Ramos (cell line): ENCODE data around the gene UBAC1.

Source experiments
- in situ Hi-C: fragments of 300-500 bp; cut with MboI; formaldehyde crosslinking; loops from one replicate; pipeline ENCODE4 v1.14.3; 2022; ENCODE audit warnings: low sequenced_read_pairs; ENCODE audit not compliant: unreplicated experiment

The UBAC1 gene

GRCh38 chr9:135994501-135995192 is 33.5 kb upstream of the UBAC1 start:
- in situ Hi-C loops: no loop called here

DNA sequence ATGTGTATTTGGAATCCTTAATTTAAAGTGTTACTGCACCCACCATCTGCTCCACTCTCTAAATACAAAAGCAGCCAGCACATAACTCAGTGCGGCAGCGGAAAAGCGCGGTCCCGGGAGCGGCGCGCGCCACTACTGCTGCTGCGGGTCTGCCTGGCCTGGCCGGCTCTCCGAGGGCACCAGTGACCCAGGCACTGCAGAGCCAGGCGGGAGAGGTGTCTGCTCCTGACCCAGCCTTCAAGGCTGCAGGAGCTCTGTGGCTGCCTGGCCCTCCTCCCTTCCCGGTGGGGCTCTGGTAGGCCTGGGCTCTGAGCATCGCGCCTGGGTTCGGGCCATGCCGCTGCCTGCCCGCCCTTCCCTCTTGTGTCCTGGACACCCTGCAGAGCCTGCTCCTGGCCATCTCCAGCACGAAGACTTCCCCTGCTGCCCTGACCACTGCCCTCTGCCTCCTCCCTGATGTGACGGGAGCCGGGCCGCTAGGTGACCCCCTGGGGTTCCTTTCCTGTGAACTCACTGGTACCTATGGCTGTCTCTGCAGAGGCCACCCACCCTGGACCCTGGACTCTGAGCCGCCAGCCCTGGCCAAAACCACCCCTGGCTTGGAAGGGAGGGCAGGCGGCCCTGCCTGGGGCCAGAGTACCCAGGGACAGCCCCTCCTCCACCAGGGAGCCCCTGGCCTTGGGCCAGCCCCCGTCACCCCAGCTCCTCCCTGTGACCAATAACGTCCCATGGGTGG is 32.8 kb upstream of the UBAC1 start:
- in situ Hi-C loops: no loop called here

DNA sequence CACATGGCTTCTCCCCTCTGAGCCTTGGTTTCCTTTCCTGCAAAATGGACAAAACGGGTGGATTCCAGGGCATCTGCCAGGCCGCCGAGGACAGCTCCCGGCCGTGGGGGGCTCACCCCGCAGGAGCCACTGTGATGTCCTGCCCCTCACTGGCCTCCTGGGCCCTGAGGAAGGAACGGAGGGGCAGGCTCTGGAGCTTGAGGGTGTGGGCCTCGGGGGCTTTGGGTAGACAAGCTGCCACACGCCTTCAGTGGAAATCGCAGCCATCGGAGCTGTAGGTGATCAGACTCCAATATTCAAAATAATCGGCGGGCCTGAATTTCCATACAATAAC is 32.2 kb upstream of the UBAC1 start:
- in situ Hi-C loops: no loop called here

- in situ Hi-C loops: no loop called here
Measured at GRCh38 chr9:135992486-135993408, 31.6 kb upstream of the UBAC1 start.

- in situ Hi-C loops: no loop called here
Measured at GRCh38 chr9:135991771-135992170, 30.6 kb upstream of the UBAC1 start.

DNA sequence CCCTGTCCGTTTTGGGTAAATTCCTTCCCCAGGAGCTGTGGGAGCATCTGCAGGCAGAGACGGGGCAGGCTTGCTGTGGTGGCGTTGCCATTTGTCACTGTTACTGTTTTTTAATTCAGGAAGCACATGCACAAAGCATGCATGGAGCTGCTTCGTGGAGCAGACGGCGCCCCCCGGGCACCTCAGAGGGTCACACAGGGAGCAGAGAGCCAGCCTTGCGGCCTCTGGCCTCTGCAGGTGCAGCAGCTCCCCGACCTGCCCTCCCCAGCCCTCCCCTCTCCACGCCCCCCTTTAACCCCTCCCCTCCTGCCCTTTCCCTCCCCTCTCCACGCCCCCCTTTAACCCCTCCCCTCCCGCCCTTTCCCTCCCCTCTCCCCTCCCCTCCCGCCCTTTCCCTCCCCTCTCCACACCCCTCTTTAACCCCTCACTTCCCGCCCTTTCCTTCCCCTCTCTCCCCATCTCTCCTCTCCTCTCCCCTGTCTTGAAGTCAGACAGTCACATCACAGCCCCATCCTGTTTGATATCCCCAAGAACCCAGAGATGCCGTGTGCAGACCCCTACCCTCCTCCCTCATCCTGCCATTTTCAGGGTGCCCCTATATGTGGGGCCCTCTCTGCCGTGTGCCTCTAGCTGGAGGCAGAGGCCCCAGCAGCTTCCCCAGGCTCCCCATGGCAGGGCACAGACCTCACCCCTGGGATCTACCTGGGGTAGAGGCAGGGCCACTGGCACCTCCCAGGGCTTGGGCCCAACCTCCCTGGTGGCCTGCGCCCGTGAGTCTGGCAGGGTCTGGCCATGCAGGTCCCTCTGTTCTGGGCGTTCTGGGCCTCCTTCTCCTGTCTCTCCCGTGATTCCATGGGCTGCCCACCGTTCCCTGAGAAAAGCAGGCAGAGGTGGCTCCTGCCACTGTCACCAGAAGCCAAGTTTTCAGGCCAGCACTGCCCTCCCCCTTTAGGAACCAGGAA is 29.6 kb upstream of the UBAC1 start:
- in situ Hi-C loops: no loop called here

DNA sequence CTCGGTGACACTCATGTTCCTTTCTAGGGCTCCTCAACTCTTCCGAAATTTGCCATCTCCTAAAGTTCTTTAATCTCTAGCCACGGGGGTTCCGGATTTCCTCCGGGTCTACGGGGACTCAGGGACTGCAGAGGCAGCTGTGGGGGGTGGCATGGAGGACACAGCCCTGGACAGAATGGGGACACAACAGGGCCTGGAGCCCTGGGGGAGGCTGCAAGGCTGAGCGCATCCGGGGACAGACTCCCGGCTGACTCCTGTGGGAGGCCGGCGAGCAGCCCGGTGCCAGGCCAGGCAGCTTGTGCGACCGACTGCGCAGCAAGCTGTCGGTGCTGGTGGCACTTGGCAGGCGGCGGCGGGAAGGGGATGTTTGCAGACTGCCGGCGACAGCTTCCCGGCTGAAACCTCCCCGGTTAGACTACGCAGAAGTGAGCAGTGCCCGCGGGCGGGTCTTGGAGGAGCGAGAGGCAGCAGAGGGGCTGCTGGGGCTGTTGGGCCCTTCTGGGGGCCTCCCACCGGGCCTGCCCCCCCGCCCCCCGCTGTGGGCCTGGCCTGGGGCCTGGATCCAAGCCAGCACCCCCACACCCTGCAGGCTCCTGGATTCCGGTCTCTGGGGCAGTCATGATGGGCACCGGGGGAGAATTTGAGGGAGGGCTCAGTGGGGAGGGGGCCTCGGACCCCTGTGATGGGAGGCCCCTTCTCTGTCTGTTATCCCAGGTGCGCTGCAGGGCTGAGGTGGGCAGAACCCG is 28.7 kb upstream of the UBAC1 start:
- in situ Hi-C loops: no loop called here

DNA sequence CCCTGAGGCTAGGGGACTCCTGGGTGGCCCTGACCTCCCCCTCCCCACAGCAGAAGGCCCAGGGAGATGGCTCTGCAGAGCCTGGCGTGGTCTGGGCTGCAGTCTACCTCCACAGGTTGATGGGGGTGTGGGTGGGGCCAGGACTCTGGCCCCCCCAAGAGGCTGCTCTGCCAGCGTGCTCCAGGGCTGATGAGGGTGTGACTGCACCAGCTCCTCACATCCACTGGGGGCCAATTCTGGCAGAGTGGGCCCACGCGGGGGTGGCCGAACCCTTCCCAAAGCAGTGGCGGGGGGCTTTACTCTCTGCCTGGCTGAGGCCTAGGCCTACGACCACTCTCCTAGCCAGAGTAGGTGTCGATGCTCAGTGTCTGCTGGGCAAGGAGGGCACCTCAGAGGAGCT is 28.0 kb upstream of the UBAC1 start:
- in situ Hi-C loops: no loop called here

DNA sequence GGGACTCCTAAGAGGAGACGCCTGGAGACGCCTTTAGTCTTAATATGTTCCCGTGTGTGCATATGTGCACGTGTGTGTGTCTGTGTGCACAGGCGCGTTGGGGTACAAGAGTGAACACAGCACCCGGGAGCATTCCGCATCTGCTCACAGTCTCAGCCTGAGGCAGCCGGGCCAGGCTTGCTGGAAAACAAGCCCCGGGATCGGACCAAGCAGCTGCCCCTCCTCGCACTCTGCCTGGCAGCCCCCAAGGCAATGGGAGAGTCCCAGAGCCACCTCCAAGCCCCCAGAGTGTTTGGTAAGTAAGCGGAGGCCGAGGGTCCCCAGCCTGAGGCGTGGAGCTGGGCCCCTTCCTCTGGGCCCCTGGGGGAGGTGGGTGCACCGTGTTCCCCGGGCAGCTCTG is 27.3 kb upstream of the UBAC1 start:
- in situ Hi-C loops: no loop called here

- in situ Hi-C loops: no loop called here
Measured at GRCh38 chr9:135987838-135988404, 26.7 kb upstream of the UBAC1 start.

DNA sequence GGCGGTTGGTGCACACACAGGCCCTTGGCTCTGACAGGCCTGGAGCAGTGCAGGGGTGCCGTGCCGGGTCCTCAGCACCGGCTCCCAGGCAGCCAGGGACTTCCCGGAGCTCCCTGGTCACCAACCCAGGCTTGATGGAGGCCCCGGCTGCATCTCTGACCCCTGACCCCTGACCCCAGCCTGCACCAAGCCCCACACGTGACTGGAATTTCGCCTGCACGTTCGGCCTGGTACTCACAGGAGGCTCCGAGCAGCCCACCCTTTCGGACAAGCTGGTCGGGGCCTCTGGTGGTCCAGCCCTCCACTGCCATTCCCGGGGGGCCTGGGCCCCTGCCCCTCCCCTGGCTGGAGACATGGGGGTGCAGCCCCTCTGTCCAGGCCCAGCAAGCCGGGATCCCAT is 25.4 kb upstream of the UBAC1 start:
- in situ Hi-C loops: no loop called here

DNA sequence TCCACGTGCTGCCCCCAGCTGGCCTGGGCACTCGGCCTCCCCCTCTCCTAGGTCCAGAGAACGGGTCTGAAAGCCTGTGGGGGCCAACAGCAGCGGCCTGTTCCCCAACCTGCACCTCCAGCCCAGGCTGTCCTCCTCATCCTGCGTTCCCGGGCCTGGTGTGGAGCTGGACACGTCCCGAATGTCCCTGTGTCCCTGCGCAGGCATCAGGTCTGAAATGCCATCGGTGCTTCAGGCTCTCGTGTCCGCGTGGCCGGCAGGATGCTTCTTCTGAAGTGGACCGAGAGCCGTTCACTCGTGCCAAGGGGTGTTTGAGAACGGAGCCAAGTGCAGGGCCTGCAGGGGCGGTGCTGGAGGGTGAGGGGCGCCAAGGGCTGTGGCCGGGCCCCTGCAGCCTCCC is 24.7 kb upstream of the UBAC1 start:
- in situ Hi-C loops: no loop called here

DNA sequence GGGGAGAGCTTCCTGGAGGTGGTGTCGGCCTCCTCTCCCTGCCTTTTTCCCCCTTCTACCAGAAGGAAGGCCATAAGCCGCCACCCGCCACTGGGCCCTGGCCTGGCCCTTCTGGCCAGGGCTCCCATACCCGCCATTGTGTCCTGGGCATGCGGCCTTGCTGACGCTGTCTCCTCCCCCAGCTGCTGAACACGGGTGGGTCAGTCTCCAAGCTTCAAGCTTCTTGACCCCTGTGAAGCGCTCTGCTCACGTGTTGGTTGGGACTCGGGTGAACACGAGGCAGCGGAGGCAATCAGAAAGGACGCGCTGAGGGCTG is 24.2 kb upstream of the UBAC1 start:
- in situ Hi-C loops: no loop called here

DNA sequence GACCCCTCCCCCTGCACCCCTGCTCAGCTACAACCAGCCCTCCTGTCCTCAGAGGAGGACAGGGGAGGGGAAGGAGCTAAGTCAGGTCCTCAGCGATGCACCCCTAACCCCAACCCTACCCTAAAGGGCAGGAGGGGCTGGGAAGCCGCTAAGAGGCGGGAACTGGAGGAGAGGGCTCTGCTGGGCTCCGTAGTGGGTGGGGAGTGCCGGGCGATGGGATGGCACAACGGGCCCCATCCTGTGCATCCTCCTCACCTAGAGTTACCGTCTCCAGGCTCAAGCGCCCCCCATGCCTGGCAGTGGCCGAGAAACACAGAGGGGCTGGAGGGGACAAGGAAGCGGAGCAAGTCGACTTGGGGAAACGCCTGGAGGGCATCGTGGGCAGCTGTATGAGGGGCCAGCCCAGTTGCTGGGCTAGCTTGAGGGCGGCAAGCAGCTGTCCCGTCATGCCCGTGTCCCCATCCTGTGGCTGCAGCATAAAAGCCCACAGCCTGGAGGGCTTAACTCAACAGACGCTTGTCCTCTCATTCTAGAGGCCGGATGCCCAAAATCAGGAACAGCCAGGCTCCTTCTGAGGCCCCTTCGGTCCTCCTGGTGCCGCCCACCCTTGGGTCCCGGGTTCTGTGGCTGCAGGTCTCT is 23.0 kb upstream of the UBAC1 start:
- in situ Hi-C loops: no loop called here

DNA sequence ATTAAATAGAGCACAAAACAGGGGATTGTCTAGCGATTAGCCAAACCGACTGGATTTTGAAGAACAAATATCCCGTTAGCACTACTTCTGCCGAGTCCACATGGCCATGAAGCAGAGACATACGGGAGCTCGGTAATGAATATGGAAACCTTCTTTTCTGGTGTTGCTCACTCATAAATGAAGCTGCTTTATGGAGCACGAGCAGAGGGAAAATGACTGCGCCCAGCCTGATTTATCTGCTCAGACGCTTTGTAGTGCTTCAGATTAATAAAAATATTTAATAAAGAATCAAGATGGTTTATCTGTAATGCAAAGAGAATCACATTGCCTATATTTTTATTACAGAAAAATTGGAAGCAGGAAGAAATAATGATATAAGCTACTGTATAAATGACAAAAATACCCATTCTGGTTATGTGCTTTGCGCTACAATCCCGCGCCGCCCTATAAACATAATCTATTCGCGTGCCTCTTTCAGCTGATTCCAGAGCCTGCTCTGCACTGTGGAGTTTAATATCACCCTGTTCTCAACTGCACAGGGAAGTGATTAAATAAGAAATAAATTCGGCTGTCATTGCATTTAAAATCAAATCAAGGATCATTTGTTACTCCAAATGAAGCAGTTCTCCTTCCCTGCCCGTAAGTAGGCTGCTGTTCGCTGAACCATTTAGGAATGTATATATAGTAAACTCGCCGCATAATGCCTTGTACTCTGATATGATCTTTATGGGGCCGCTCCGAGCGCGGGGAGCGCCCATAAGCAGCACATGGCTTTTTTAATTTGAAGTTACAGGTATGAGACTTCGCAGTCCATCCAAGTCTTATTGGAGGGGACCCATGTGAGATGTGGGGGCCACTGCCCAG is 22.3 kb upstream of the UBAC1 start:
- in situ Hi-C loops: no loop called here

GRCh38 chr9:135982499-135983207 is 21.5 kb upstream of the UBAC1 start:
- in situ Hi-C loops: no loop called here

DNA sequence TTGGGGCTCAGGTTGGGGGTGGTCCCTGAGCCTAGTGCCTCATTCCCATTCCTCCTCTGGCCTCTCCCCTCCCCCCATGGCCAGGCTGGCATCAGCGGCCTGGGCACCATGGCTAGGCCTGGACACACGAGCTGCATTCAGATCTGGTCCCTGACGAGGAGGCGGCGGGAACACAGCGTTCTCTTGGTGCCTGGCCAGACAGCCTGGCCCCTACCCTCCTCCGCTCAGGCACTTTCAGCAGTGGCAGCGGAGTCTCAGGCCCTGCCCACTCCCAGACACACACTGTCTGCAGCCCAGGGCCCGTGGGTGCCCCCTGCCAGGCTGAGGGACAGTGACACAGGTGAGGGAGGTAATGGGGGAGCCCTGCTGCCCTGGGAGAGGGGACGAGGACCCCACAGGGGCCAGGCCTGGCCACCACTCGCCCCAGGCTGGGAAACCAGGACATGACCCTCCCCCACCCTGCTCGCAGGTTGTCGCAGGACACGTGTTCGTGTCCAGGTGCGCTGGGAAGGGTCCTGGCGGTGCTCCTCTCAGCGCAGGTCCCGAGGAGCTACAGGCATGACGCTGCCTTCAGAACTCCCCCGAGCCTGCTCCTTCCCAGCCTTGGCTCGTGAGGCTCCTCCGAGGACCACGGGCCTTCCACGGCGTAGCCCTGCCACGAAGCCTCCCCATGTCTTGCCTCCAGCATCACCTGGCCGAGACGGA is 19.9 kb upstream of the UBAC1 start:
- in situ Hi-C loops: no loop called here
